Cortex of kidney (tissue), 1 donor: ENCODE measurements around the gene DPH5.
"Not testable (repeated sequence)": the region's sequence is repeated elsewhere in the genome, so short reads cannot be mapped to it uniquely, and the experiment has no call there.

Experiments used
- DNase-seq: peaks from one replicate; lab custom pipeline; 2025; lab: John Stamatoyannopoulos, UW

The DPH5 gene

GRCh38 chr1:100982793-100983192 lies 42.8 kb downstream of the DPH5 start:
- no peak for DNase-seq

GRCh38 chr1:100979631-100980030 lies 46.0 kb downstream of the DPH5 start:
- DNase-seq: no peak

- no peak for DNase-seq
These were observed 48.6 kb downstream of the DPH5 start for GRCh38 chr1:100976936-100977335.

- no peak for DNase-seq
These were observed 53.4 kb downstream of the DPH5 start for GRCh38 chr1:100972185-100972584.

- DNase-seq: no peak
These were observed 54.6 kb downstream of the DPH5 start for GRCh38 chr1:100971021-100971420.

- DNase-seq: no peak
These were observed 56.3 kb downstream of the DPH5 start for GRCh38 chr1:100969327-100969726.

- no peak for DNase-seq
These were observed 57.0 kb downstream of the DPH5 start for GRCh38 chr1:100968621-100969020.

- DNase-seq: no peak
These were observed 65.5 kb downstream of the DPH5 start for GRCh38 chr1:100960098-100960497.

GRCh38 chr1:100959502-100960060 lies 66.0 kb downstream of the DPH5 start:
- no peak for DNase-seq

GRCh38 chr1:100955322-100955721 lies 70.3 kb downstream of the DPH5 start:
- no peak for DNase-seq

GRCh38 chr1:100953960-100954730 lies 71.4 kb downstream of the DPH5 start:
- DNase-seq: no peak

- not testable (repeated sequence) for DNase-seq
These were observed 72.6 kb downstream of the DPH5 start for GRCh38 chr1:100952970-100953369.

GRCh38 chr1:100952104-100952745 lies 73.4 kb downstream of the DPH5 start:
- DNase-seq: no peak

GRCh38 chr1:100950781-100951180 lies 74.8 kb downstream of the DPH5 start:
- DNase-seq: no peak

- DNase-seq: no peak
These were observed 75.2 kb downstream of the DPH5 start for GRCh38 chr1:100950337-100950736.

- not testable (repeated sequence) for DNase-seq
These were observed 75.9 kb downstream of the DPH5 start for GRCh38 chr1:100949515-100950158.

GRCh38 chr1:100948721-100949405 lies 76.7 kb downstream of the DPH5 start:
- not testable (repeated sequence) for DNase-seq

- DNase-seq: not testable (repeated sequence)
These were observed 77.8 kb downstream of the DPH5 start for GRCh38 chr1:100947816-100948215.

GRCh38 chr1:100946064-100946463 lies 79.5 kb downstream of the DPH5 start:
- not testable (repeated sequence) for DNase-seq

- DNase-seq: no peak
These were observed 82.1 kb downstream of the DPH5 start for GRCh38 chr1:100943533-100943932.

- DNase-seq: no peak
These were observed 83.1 kb downstream of the DPH5 start for GRCh38 chr1:100942304-100943046.
